ENCODE results near the gene ARHGDIA. TPM values are rescaled to one million over a fixed set of nuclear protein-coding genes. Genes with fewer than 3 reads are reported as not detected.

The ARHGDIA gene
- total RNA-seq, 1 donor from 2014 or later: 120 TPM

DNA sequence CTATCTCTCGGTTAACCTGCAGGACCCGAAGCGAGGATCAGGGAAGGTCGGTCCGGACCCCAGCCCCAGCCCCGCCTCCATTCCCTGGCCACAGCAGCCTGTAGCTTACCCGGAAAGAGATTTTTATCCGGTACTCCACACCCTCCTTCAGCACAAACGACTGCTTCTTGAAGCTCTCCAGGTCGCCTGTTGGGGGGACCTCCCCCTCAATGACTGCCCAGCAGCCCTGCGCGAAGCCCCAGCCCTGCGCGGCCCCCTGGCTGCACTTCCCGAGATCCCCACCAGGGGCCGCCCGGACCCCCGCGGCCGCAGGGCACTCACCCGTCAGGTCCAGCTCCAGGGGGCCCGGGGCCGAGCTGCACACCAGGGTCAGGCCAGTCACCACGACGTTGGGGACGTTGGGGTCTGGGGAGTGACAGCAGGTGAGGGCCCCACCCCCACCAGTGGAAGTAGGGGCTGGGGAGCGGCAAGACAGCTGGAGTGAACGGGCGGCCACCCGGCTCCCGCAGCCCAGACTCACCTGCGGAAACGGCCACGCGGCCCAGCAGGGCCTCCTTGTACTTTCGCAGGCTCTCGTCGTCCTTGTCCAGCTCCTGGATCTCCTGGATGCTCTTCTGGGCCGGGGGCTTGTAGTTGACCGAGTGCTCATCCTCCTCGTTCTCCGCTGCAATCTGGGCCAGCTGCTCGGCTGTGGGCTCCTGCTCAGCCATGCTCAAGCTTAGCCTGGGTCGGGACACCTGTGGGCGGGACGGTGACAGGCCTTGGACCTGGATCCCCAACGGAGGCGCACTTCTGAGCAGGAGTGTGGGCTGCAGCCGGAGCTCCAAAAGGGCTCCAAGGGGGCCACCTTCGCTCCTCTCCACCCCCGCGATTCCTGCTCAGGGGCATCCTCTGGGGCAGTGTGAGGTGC, 1.7 kb downstream of the ARHGDIA start:
- H3K9me3 ChIP-seq: no peaks in the 10 kb centered on the region
- H3K4me3 ChIP-seq: peak overlapping the region; percentile 60 to 67
- H3K36me3 ChIP-seq: peaks cover 0 to 9% of the 10 kb centered on the region in 2 donors
- no peaks in the 10 kb centered on the region for H3K27me3 ChIP-seq
- intact Hi-C loops (cut with DNase I): no loop called here
- peak overlapping the region; percentile 82 for H3K27ac ChIP-seq
- no peak for TF ChIP-seq POLR2AphosphoS5 (IDR thresholded peaks at IDR 0.05; ENCODE audit: insufficient read depth in 1 of 2, low read depth in 1 of 2)
- TF ChIP-seq, protein P1, sequence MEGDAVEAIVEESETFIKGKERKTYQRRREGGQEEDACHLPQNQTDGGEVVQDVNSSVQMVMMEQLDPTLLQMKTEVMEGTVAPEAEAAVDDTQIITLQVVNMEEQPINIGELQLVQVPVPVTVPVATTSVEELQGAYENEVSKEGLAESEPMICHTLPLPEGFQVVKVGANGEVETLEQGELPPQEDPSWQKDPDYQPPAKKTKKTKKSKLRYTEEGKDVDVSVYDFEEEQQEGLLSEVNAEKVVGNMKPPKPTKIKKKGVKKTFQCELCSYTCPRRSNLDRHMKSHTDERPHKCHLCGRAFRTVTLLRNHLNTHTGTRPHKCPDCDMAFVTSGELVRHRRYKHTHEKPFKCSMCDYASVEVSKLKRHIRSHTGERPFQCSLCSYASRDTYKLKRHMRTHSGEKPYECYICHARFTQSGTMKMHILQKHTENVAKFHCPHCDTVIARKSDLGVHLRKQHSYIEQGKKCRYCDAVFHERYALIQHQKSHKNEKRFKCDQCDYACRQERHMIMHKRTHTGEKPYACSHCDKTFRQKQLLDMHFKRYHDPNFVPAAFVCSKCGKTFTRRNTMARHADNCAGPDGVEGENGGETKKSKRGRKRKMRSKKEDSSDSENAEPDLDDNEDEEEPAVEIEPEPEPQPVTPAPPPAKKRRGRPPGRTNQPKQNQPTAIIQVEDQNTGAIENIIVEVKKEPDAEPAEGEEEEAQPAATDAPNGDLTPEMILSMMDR (IDR thresholded peaks at IDR 0.05): peak; percentile 13 to 78 (median 50)
- DNase-seq (ENCODE audit: extremely low spot score in 2 of 2): peak in 1 of 2 donors; percentile 87
- peaks cover 66% of the 10 kb centered on the region for H3K4me1 ChIP-seq

DNA sequence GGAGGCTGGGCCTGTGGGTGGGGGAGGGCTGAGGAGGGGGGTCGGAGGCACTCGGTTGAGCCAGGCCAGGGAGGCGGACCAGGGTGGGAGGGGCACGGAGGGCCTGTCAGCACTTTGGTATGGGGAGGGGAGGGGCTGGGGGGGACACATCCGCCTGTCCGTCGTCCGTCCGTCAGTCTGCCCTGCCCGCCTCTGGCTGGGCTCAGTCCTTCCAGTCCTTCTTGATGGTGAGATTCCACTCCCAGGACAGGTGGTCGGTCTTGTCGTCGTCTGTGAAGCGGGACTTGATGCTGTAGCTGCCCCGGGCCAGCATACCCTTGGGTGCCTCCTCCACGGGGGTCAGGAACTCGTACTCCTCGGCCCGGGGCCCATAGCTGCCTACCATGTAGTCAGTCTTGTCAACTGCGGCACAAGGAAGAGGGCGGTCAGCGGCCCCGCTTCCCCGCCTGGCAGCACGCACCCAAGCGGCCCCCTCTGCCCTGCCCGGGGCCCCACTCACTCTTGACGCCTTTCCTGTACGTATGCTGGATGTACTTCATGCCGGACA, 2.4 kb downstream of the ARHGDIA start:
- no peaks in the 10 kb centered on the region for H3K9me3 ChIP-seq
- H3K27me3 ChIP-seq: no peaks in the 10 kb centered on the region
- intact Hi-C loops (cut with DNase I): no loop called here
- peaks cover 0 to 9% of the 10 kb centered on the region in 2 donors for H3K36me3 ChIP-seq
- H3K4me3 ChIP-seq: peak overlapping the region in 1 of 2 donors; percentile 67
- TF ChIP-seq, protein P1 (IDR thresholded peaks at IDR 0.05): no peak
- TF ChIP-seq POLR2AphosphoS5 (IDR thresholded peaks at IDR 0.05; ENCODE audit: insufficient read depth in 1 of 2, low read depth in 1 of 2) (no peak), POLR2A (IDR thresholded peaks at IDR 0.05) (no peak)
- H3K27ac ChIP-seq: peak overlapping the region; percentile 82
- H3K4me1 ChIP-seq: peaks cover 71% of the 10 kb centered on the region
- DNase-seq (ENCODE audit: extremely low spot score in 2 of 2): peak in 1 of 2 donors; percentile 88

DNA sequence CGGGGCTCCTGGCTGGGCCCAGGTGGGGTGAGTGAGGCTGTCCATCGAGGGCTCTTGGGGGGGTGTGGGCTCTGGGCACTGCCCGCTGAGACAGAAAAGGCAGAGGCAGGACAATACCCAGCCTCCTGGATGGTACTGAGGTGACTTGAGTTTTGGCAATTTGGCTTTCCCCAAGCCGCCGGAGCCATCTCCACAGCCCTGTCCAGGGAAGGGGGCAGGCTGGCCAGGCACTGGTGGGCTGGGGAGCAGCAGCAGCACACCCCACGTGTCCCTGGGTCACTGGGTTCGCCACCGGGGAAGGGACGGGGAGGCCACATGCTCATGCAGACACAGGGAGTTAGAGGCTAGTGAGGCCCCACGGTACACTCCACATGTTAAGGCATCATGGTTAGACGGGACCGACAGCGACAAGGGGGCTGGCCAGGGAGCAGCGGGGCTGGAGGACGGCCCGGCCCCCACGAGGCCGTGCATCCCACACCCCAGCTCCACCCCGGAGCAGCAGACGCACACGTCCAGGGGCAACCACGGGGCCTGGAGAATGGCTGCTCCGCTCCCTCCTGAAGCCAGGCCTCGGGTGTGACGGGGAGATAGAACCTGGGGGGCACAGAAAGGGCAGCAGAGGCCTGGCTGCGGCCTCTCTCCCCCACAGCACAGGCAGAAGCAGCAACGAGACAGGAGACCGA, 3.0 kb downstream of the ARHGDIA start:
- intact Hi-C loops (cut with DNase I): no loop called here
- TF ChIP-seq, protein P1 (IDR thresholded peaks at IDR 0.05): no peak
- TF ChIP-seq POLR2AphosphoS5 (IDR thresholded peaks at IDR 0.05; ENCODE audit: insufficient read depth in 1 of 2, low read depth in 1 of 2): peak in 1 of 2 donors; percentile 34
- no peak for TF ChIP-seq POLR2A (IDR thresholded peaks at IDR 0.05)
- Histone ChIP-seq H3K9me3 (no peaks in the 10 kb centered on the region), H3K27me3 (no peaks in the 10 kb centered on the region), H3K4me3 (no peak overlapping the region), H3K36me3 (peaks cover 0 to 9% of the 10 kb centered on the region in 2 donors), H3K4me1 (peaks cover 72% of the 10 kb centered on the region), H3K27ac (peak overlapping the region; percentile 82)
- peak in 1 of 2 donors; percentile 88 for DNase-seq (ENCODE audit: extremely low spot score in 2 of 2)

DNA sequence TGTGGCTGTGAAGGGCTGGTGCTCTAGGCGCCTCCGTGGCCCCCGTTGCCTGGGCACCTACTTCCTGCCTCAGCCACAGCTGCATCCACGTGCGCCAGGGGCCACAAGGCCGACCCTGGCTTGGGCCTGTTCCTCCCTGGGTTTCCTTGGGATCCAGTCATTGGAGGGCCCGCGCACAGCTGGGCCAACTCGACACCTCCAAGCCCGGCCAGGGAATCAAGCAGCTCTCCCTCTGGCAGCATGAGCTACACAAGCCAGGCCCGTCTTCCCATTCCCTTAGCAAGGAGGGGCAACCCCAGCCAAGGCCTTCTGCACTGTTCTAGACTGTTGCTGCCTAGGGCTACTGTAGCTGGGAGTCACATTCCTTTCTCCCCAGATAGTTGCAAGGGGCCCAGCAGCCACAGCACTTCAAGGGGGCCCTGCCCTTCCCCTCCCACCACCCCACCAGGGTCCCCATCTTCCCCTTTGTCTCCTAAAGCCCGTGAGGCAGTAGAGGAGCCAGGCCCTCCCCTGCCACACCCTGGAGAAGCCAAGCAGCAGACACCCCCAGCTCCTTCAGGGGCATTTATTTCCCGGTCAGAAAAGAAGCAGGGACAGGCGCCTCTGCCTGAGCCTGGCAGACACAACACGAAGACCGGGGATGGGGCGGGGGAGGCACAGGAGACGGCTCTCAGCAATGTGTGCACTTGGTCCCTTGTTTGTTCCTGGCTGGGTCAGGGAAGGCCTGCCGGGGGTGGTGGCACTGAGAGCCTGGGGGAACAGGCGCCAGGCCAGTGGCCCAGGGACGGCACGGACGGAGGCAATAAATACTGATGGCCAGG, 3.8 kb downstream of the ARHGDIA start:
- H3K36me3 ChIP-seq: peaks cover 0 to 9% of the 10 kb centered on the region in 2 donors
- H3K4me3 ChIP-seq: no peak overlapping the region
- intact Hi-C loops (cut with DNase I): no loop called here
- TF ChIP-seq POLR2AphosphoS5 (IDR thresholded peaks at IDR 0.05; ENCODE audit: insufficient read depth in 1 of 2, low read depth in 1 of 2): no peak
- no peak for TF ChIP-seq POLR2A (IDR thresholded peaks at IDR 0.05)
- TF ChIP-seq, protein P1 (IDR thresholded peaks at IDR 0.05): no peak
- peak overlapping the region; percentile 82 for H3K27ac ChIP-seq
- DNase-seq (ENCODE audit: extremely low spot score in 2 of 2): no peak
- H3K4me1 ChIP-seq: peaks cover 72% of the 10 kb centered on the region
- no peaks in the 10 kb centered on the region for H3K27me3 ChIP-seq
- H3K9me3 ChIP-seq: no peaks in the 10 kb centered on the region

All from vagina (tissue), 2 donors.